Endodermal cell (in vitro differentiated cells): ENCODE results near the gene SETD7. TPM values are rescaled to one million over a fixed set of nuclear protein-coding genes. Genes with fewer than 3 reads are reported as not detected.

Experiments
- DNase-seq: peaks from one replicate; pipeline ENCODE4 v3.0.0-alpha.2; 2017
- H3K27ac ChIP-seq: 2 replicates; pipeline ENCODE4 v1.5.1; 2013; ENCODE audit warnings: mild to moderate bottlenecking, low read depth, low read length, moderate library complexity
- H3K27me3 ChIP-seq: 2 replicates; pipeline ENCODE4 v1.6.1; 2013; ENCODE audit warnings: mild to moderate bottlenecking, low read length, moderate library complexity; ENCODE audit not compliant: insufficient read depth, control insufficient read depth, poor library complexity, severe bottlenecking
- H3K36me3 ChIP-seq: 2 replicates; pipeline ENCODE4 v1.7.0; 2013; ENCODE audit warnings: mild to moderate bottlenecking, low read length, moderate library complexity; ENCODE audit not compliant: control insufficient read depth, insufficient read depth
- H3K4me1 ChIP-seq: one replicate; pipeline ENCODE4 v1.7.0; 2013; ENCODE audit warnings: low read length; ENCODE audit not compliant: control insufficient read depth, insufficient read depth
- H3K4me3 ChIP-seq: 2 replicates; pipeline ENCODE4 v1.5.1; 2013; ENCODE audit warnings: mild to moderate bottlenecking, low read length, moderate library complexity
- H3K9ac ChIP-seq: 2 replicates; pipeline ENCODE4 v1.6.1; 2013; ENCODE audit warnings: mild to moderate bottlenecking, low read length, moderate library complexity; ENCODE audit not compliant: poor library complexity, severe bottlenecking; ENCODE audit errors: extremely low read depth
- H3K9me3 ChIP-seq: 2 replicates; pipeline ENCODE4 v1.6.1; 2013; ENCODE audit warnings: mild to moderate bottlenecking, low read length, moderate library complexity; ENCODE audit not compliant: control insufficient read depth
- H3K27ac Mint-ChIP-seq: 2 replicates; pipeline ENCODE4 v1.8.0; 2020; ENCODE audit warnings: mixed read lengths
- H3K27me3 Mint-ChIP-seq: 2 replicates; pipeline ENCODE4 v1.8.0; 2021; ENCODE audit warnings: mild to moderate bottlenecking, mixed read lengths; ENCODE audit not compliant: insufficient read depth
- H3K36me3 Mint-ChIP-seq: 2 replicates; pipeline ENCODE4 v1.8.0; 2020; ENCODE audit warnings: low read depth, mixed read lengths
- H3K4me1 Mint-ChIP-seq: 2 replicates; pipeline ENCODE4 v1.8.0; 2020; ENCODE audit warnings: mixed read lengths
- H3K4me3 Mint-ChIP-seq: 2 replicates; pipeline ENCODE4 v1.8.0; 2020; ENCODE audit warnings: mild to moderate bottlenecking, moderate library complexity, mixed read lengths
- H3K9me3 Mint-ChIP-seq: 2 replicates; pipeline ENCODE4 v1.8.0; 2020; ENCODE audit warnings: mild to moderate bottlenecking, mixed read lengths
- WGBS, 2 experiments: methylation state at CpG; one replicate each; pipeline versions ENCODE4 v1.1.5 to v1.1.7; 2013; ENCODE audit warnings: missing lambda C conversion rate in 2 of 2, mixed read lengths in 1 of 2; ENCODE audit not compliant: insufficient coverage in 1 of 2, insufficient read length in 1 of 2; 5-methylcytosine and 5-hydroxymethylcytosine counted together
- total RNA-seq, 2 donors: library from RNA; stranded (reverse); fragmentation: NEBNext Ultra II Directional in 1 of 2; extraction: Animal tissue kit (Norgen Biotek cat#: 25700) in 1 of 2; gene quantifications; 2 replicates in 1 of 2; 3 replicates in 1 of 2; pipeline ENCODE4 v1.2.1, GENCODE V29; 2021
- TF ChIP-seq, protein P1 (sequence below): fragments of 200-600 bp; sonication (generic); conservative IDR thresholded peaks from 2 replicates; pipeline ENCODE4 v1.5.0; 2021; ENCODE audit warnings: antibody characterized with exemption, mild to moderate bottlenecking

The SETD7 gene
- total RNA-seq, 2 donors from 2014 or later = 13.8 to 19.4 TPM

DNA sequence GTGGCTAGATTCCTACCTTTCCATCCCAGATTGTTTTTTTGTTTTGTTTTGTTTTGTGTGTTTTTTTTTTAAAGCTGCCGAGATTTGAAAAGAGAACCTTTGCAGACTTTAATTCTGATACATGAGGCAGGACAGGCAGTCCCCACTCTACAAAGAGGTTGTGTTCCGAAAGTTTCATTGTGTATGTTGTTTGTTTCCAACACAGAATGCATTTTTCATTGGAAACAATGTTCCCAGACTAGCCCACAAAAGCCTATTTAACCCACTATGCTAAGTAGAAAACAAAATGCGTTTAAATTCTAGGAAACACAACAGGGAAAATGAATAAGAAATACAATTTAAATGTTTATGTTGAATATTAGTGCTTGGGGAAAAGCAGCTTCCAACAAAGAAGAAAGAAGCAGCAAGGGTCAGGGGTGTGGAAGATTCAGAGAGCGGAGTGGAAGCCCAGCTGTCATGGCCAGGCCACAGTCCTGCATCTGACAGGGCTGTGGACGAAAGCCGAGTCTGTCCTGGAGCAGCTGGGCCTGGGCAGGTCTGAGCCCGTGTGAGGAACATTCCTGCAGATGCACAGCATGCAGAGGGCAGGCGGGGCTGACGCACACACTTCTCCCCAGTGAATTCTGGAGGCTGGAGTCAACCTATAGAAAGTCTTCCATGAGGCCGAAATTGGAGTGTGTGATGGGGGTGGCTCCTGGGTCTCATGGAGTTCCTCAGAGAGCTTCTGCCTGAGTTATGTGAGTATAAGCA lies 12.4 kb upstream of the SETD7 start:
- peak; percentile 76 for DNase-seq
- Mint-ChIP-seq H3K36me3 (no peaks in the 10 kb centered on the region), H3K27me3 (peaks cover 2% of the 10 kb centered on the region), H3K9me3 (peaks cover 2% of the 10 kb centered on the region), H3K4me3 (no peak overlapping the region), H3K27ac (no peak overlapping the region), H3K4me1 (peaks cover 11% of the 10 kb centered on the region)
- Histone ChIP-seq H3K4me3 (no peak overlapping the region), H3K27me3 (no peaks in the 10 kb centered on the region), H3K27ac (no peak overlapping the region), H3K9ac (no peak overlapping the region), H3K4me1 (no peaks in the 10 kb centered on the region), H3K36me3 (no peaks in the 10 kb centered on the region), H3K9me3 (no peaks in the 10 kb centered on the region)
- TF ChIP-seq, protein P1, sequence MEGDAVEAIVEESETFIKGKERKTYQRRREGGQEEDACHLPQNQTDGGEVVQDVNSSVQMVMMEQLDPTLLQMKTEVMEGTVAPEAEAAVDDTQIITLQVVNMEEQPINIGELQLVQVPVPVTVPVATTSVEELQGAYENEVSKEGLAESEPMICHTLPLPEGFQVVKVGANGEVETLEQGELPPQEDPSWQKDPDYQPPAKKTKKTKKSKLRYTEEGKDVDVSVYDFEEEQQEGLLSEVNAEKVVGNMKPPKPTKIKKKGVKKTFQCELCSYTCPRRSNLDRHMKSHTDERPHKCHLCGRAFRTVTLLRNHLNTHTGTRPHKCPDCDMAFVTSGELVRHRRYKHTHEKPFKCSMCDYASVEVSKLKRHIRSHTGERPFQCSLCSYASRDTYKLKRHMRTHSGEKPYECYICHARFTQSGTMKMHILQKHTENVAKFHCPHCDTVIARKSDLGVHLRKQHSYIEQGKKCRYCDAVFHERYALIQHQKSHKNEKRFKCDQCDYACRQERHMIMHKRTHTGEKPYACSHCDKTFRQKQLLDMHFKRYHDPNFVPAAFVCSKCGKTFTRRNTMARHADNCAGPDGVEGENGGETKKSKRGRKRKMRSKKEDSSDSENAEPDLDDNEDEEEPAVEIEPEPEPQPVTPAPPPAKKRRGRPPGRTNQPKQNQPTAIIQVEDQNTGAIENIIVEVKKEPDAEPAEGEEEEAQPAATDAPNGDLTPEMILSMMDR = no peak
- 84 to 92% methylated on average over 2 to 10 of the region's 10 CpGs for WGBS, 2 experiments

DNA sequence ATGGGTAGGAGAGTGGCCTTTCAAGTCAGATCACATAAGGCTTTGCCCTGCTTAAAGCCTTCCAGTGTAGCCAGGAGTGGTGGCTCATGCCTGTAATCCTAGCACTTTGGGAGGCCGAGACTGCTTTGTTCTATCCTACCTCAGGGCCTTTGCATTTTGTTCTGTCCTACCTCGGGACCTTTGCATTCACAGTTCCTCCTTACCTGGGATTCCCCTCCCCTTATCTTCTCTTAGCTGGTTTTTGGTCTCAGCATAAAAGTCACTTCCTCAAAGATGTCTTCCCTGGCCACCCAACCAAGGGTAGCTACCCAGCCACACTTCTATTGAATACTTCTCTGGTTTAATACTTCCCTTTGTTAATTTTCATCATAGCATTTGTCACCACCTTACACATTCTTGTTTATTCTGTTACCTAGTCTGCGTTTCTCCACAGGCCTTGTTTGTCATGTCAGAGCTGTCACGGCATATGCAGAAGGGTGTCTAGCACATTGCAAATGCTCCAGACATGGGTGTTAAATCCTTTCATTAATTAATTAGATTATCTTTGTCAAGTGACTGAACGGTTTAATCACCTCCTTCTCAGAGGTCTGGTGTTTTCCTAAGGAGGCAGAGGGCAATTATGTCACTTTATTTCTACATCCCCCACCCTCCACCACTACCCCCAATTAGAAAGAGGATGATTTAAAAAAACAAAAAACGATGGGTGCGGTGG lies 11.3 kb upstream of the SETD7 start:
- Mint-ChIP-seq H3K4me1 (peaks cover 11% of the 10 kb centered on the region), H3K27me3 (no peaks in the 10 kb centered on the region), H3K36me3 (no peaks in the 10 kb centered on the region), H3K9me3 (peaks cover 2% of the 10 kb centered on the region), H3K4me3 (no peak overlapping the region), H3K27ac (peak overlapping the region; percentile 14)
- Histone ChIP-seq H3K27me3 (no peaks in the 10 kb centered on the region), H3K4me1 (no peaks in the 10 kb centered on the region), H3K27ac (no peak overlapping the region), H3K9me3 (no peaks in the 10 kb centered on the region), H3K36me3 (no peaks in the 10 kb centered on the region), H3K4me3 (no peak overlapping the region), H3K9ac (no peak overlapping the region)
- TF ChIP-seq, protein P1 = no peak
- DNase-seq = no peak
- WGBS, 2 experiments = 80 to 82% methylated on average over 6 to 7 of the region's 7 CpGs

- Mint-ChIP-seq H3K27ac (no peak overlapping the region), H3K4me3 (no peak overlapping the region), H3K9me3 (peaks cover 2% of the 10 kb centered on the region), H3K36me3 (no peaks in the 10 kb centered on the region), H3K4me1 (peaks cover 22% of the 10 kb centered on the region), H3K27me3 (peaks cover 4% of the 10 kb centered on the region)
- TF ChIP-seq, protein P1 = peak; percentile 58
- no peaks in the 10 kb centered on the region for H3K36me3 ChIP-seq
- no peak for DNase-seq
- H3K27me3 ChIP-seq = peaks cover 3% of the 10 kb centered on the region
- no peaks in the 10 kb centered on the region for H3K4me1 ChIP-seq
- H3K27ac ChIP-seq = no peak overlapping the region
- whole genome bisulfite sequencing, 2 experiments = 88% methylated on average over 1 of the region's 1 CpG; no CpG with 5 or more reads in 1 of the 2 experiments
- no peaks in the 10 kb centered on the region for H3K9me3 ChIP-seq
- no peak overlapping the region for H3K4me3 ChIP-seq
- no peak overlapping the region for H3K9ac ChIP-seq
Observed at GRCh38 chr4:139564502-139564901, 8.5 kb upstream of the SETD7 start.
